Measurements from ENCODE around the gene ABAT. TPM values are rescaled to one million over a fixed set of nuclear protein-coding genes. Genes with fewer than 3 reads are reported as not detected.
"Not testable (repeated sequence)": the region's sequence is repeated elsewhere in the genome, so short reads cannot be mapped to it uniquely, and the experiment has no call there.

The ABAT gene
- total RNA-seq, 1 donor from 2014 or later: 14.5 TPM

DNA sequence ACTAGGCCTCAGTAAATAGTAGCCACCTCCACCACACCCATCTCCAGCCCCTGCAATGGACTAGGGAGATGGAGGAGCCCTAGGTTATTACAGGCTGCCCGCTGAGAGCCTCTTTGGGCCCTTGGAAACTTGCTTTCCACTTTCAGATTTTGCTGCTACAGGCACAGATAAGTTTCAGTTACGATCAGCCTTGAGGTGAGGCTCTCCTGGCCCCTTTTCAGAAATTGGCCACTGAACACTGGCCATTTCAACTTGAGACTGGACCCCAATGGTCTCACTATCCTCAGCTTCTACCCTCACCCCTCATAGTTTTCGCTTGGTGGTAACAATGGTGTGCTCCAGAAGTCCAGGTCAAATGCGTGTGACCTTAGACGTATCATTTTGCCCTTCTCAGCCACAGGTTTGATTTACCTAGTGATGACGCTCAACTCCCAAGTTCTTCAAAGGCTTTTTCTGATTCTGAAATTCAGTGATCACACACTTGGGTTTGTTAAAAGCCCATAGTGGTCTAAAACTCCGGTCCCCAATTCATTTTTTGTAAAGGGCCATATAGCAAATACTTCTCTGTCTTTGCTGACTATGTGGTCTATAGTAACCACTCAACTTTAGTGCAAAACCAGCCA is 124.2 kb downstream of the ABAT start:
- peak overlapping the region; percentile 90 for H3K4me3 ChIP-seq
- H3K27me3 ChIP-seq (ENCODE audit: low read depth): no peaks in the 10 kb centered on the region
- H3K4me1 ChIP-seq: peaks cover 53% of the 10 kb centered on the region
- DNase-seq: no peak
- no peaks in the 10 kb centered on the region for H3K9me3 ChIP-seq (replicated peaks)
- intact Hi-C loops (cut with micrococcal nuclease): loop anchor here (10.0 kb wide), 1 partner anchor 134 kb away; no protein-coding TSS in a partner anchor
- TF ChIP-seq, protein P1, sequence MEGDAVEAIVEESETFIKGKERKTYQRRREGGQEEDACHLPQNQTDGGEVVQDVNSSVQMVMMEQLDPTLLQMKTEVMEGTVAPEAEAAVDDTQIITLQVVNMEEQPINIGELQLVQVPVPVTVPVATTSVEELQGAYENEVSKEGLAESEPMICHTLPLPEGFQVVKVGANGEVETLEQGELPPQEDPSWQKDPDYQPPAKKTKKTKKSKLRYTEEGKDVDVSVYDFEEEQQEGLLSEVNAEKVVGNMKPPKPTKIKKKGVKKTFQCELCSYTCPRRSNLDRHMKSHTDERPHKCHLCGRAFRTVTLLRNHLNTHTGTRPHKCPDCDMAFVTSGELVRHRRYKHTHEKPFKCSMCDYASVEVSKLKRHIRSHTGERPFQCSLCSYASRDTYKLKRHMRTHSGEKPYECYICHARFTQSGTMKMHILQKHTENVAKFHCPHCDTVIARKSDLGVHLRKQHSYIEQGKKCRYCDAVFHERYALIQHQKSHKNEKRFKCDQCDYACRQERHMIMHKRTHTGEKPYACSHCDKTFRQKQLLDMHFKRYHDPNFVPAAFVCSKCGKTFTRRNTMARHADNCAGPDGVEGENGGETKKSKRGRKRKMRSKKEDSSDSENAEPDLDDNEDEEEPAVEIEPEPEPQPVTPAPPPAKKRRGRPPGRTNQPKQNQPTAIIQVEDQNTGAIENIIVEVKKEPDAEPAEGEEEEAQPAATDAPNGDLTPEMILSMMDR (IDR thresholded peaks at IDR 0.05; ENCODE audit: borderline replicate concordance): no peak
- H3K27ac ChIP-seq (replicated peaks): peak overlapping the region; percentile 83
- peaks cover 22% of the 10 kb centered on the region for H3K36me3 ChIP-seq

DNA sequence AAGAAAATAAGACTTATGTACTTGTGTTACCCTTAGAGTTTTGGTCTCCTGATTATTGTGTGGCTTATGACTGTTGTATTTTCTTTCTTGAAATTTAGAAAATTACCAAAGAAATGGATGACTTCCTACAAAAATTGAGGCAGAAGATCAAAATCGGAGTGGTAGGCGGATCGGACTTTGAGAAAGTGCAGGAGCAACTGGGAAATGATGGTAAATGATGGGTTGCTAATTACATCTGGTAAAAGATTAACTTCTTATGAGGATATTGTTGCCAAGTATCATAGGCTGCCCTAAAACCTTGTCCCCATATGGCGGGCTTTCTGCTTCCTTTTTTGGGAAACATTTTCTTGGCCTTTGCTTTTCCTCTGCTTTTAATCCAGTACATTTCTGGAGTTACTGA is 127.3 kb downstream of the ABAT start:
- DNase-seq: no peak
- TF ChIP-seq, protein P1 (IDR thresholded peaks at IDR 0.05; ENCODE audit: borderline replicate concordance): no peak
- no peak overlapping the region for H3K27ac ChIP-seq (replicated peaks)
- H3K36me3 ChIP-seq: peaks cover 53% of the 10 kb centered on the region
- H3K4me1 ChIP-seq: peaks cover 34% of the 10 kb centered on the region
- no peaks in the 10 kb centered on the region for H3K27me3 ChIP-seq (ENCODE audit: low read depth)
- H3K9me3 ChIP-seq (replicated peaks): no peaks in the 10 kb centered on the region
- intact Hi-C loops (cut with micrococcal nuclease): no loop called here
- no peak overlapping the region for H3K4me3 ChIP-seq

DNA sequence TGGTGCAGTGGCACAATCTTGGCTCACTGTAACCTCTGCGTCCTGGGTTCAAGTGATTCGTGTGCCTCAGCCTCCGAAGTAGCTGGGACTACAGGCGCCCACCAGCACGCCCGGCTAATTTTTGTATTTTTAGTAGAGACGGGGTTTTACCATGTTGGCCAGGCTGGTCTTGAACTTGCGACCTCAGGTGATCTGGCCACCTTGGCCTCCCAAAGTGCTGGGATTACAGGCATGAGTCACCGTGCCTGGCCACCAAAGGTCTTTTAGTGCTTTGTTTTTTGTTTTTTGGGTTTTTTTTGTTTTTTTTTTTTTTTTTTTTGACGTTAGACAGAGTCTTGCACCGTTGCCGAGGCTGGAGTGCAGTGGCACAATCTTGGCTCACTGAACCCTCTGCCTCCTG is 129.3 kb downstream of the ABAT start:
- H3K27me3 ChIP-seq (ENCODE audit: low read depth); intact Hi-C loops (cut with micrococcal nuclease); H3K9me3 ChIP-seq (replicated peaks); DNase-seq; H3K27ac ChIP-seq (replicated peaks); H3K4me3 ChIP-seq: not testable (repeated sequence)
- H3K4me1 ChIP-seq: peaks cover 16% of the 10 kb centered on the region
- peaks cover 73% of the 10 kb centered on the region for H3K36me3 ChIP-seq

DNA sequence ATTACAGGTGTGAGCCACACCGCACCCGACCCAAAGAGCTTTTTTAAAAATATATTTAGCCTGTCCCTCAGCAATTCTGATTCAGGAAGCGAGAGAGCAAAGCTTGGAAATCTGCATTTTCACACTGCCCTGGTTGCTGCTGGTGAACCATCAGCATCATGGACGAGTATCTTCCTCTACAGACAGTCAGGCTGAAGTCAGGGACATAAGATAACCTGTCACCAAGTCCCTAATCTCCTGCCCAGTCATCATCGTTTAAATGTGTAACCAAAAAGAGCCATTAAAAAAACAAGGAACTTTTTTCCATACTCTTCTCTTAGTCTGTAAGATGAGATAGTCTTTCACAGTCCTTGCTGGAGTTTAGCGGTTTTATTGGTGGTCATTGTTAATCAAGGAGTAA is 129.9 kb downstream of the ABAT start:
- TF ChIP-seq, protein P1 (IDR thresholded peaks at IDR 0.05; ENCODE audit: borderline replicate concordance): no peak
- no peaks in the 10 kb centered on the region for H3K9me3 ChIP-seq (replicated peaks)
- no peaks in the 10 kb centered on the region for H3K27me3 ChIP-seq (ENCODE audit: low read depth)
- DNase-seq: no peak
- peaks cover 10% of the 10 kb centered on the region for H3K4me1 ChIP-seq
- intact Hi-C loops (cut with micrococcal nuclease): no loop called here
- peaks cover 79% of the 10 kb centered on the region for H3K36me3 ChIP-seq
- no peak overlapping the region for H3K4me3 ChIP-seq
- H3K27ac ChIP-seq (replicated peaks): no peak overlapping the region

DNA sequence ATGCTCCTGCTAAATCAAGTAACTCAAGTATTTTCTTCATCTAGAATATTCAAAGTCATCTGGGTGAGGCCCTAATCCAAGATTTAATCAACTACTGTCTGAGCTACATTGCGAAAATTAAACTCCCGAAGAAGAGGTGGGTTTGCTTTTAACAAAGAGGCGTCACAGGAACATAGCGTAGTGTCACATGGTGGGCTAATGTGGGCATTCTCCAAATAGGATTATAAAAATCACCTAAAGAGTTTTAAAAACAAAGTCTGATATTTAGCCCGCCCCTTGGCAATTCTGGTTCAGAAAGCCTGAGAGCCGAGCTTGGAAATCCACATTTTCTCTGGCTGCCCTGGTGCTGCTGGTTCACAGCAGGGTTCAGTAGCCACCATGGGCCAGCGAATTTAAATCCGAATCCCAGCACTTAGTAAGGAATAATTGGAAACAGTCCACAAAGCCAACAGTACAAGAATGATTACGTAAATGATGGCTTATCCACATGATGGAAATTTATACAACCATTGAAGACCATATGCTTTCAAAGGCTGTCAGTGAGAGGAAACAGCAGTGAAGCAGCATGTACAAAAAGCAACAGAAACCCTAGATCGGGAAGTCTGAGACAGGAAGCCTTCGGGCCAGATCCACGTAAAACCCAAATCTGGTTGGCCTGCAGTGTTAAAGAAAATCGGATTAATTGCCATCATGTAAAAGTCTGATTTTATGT is 132.0 kb downstream of the ABAT start:
- intact Hi-C loops (cut with micrococcal nuclease): no loop called here

More for the DNA sequence above, 132.0 kb downstream of the ABAT start:
- no peaks in the 10 kb centered on the region for H3K27me3 ChIP-seq (ENCODE audit: low read depth)
- no peaks in the 10 kb centered on the region for H3K9me3 ChIP-seq (replicated peaks)
- DNase-seq: no peak
- no peak overlapping the region for H3K4me3 ChIP-seq
- TF ChIP-seq, protein P1 (IDR thresholded peaks at IDR 0.05; ENCODE audit: borderline replicate concordance): no peak
- H3K4me1 ChIP-seq: no peaks in the 10 kb centered on the region
- H3K36me3 ChIP-seq: peaks cover 99% of the 10 kb centered on the region
- H3K27ac ChIP-seq (replicated peaks): no peak overlapping the region
